ENCODE data around the gene ANAPC2. TPM values are rescaled to one million over a fixed set of nuclear protein-coding genes. Genes with fewer than 3 reads are reported as not detected.

Gene ANAPC2
- total RNA-seq, 2 experiments from 2014 or later, result 34.8 to 36.6 TPM

GRCh38 chr9:137147091-137147792, 41.1 kb downstream of the ANAPC2 start:
- CTCF ChIA-PET, result no interaction called here
- Mint-ChIP-seq H3K4me3 (no peak overlapping the region), H3K9me3 (no peaks in the 10 kb centered on the region), H3K27me3 (ENCODE audit: low read depth) (peaks cover 23% of the 10 kb centered on the region), H3K36me3 (ENCODE audit: low read depth) (no peaks in the 10 kb centered on the region), H3K27ac (no peak overlapping the region), H3K4me1 (ENCODE audit: low read depth) (peaks cover 7% of the 10 kb centered on the region)
- DNase-seq, result no peak
- intact Hi-C loops (cut with micrococcal nuclease), result no loop called here

GRCh38 chr9:137146527-137146918, 41.8 kb downstream of the ANAPC2 start:
- Mint-ChIP-seq H3K36me3 (ENCODE audit: low read depth) (no peaks in the 10 kb centered on the region), H3K27ac (no peak overlapping the region), H3K27me3 (ENCODE audit: low read depth) (peaks cover 28% of the 10 kb centered on the region), H3K4me1 (ENCODE audit: low read depth) (peaks cover 7% of the 10 kb centered on the region), H3K9me3 (no peaks in the 10 kb centered on the region), H3K4me3 (no peak overlapping the region)
- CTCF ChIA-PET, result no interaction called here
- intact Hi-C loops (cut with micrococcal nuclease), result no loop called here
- no peak for DNase-seq

- H3K9me3 Mint-ChIP-seq, result no peaks in the 10 kb centered on the region
- peaks cover 2% of the 10 kb centered on the region for H3K4me1 Mint-ChIP-seq (ENCODE audit: low read depth)
- peaks cover 28% of the 10 kb centered on the region for H3K27me3 Mint-ChIP-seq (ENCODE audit: low read depth)
- no peak overlapping the region for H3K27ac Mint-ChIP-seq
- intact Hi-C loops (cut with micrococcal nuclease), result no loop called here
- no peaks in the 10 kb centered on the region for H3K36me3 Mint-ChIP-seq (ENCODE audit: low read depth)
- CTCF ChIA-PET, result no interaction called here
- no peak for DNase-seq
- H3K4me3 Mint-ChIP-seq, result no peak overlapping the region
Measured at GRCh38 chr9:137145731-137146526, 42.4 kb downstream of the ANAPC2 start.

GRCh38 chr9:137143459-137143858, 44.9 kb downstream of the ANAPC2 start:
- Mint-ChIP-seq H3K27me3 (ENCODE audit: low read depth) (peaks cover 45% of the 10 kb centered on the region), H3K4me3 (no peak overlapping the region), H3K4me1 (ENCODE audit: low read depth) (peaks cover 2% of the 10 kb centered on the region), H3K27ac (no peak overlapping the region), H3K9me3 (no peaks in the 10 kb centered on the region), H3K36me3 (ENCODE audit: low read depth) (no peaks in the 10 kb centered on the region)
- CTCF ChIA-PET, result interaction anchor here (1.8 kb wide), 1 partner anchor 93 kb away, joined by 5 read pairs; no protein-coding TSS in a partner anchor
- no peak for DNase-seq
- intact Hi-C loops (cut with micrococcal nuclease), result no loop called here

GRCh38 chr9:137141976-137142936, 46.1 kb downstream of the ANAPC2 start:
- Mint-ChIP-seq H3K36me3 (ENCODE audit: low read depth) (no peaks in the 10 kb centered on the region), H3K27me3 (ENCODE audit: low read depth) (peaks cover 52% of the 10 kb centered on the region), H3K9me3 (no peaks in the 10 kb centered on the region), H3K4me1 (ENCODE audit: low read depth) (peaks cover 2% of the 10 kb centered on the region), H3K4me3 (no peak overlapping the region), H3K27ac (no peak overlapping the region)
- CTCF ChIA-PET, result interaction anchor here (1.8 kb wide), 1 partner anchor 94 kb away, joined by 5 read pairs; no protein-coding TSS in a partner anchor
- intact Hi-C loops (cut with micrococcal nuclease), result no loop called here
- DNase-seq, result no peak

GRCh38 chr9:137141050-137141810, 47.1 kb downstream of the ANAPC2 start:
- Mint-ChIP-seq H3K4me1 (ENCODE audit: low read depth) (peaks cover 2% of the 10 kb centered on the region), H3K4me3 (no peak overlapping the region), H3K27me3 (ENCODE audit: low read depth) (peaks cover 51% of the 10 kb centered on the region), H3K36me3 (ENCODE audit: low read depth) (no peaks in the 10 kb centered on the region), H3K9me3 (no peaks in the 10 kb centered on the region), H3K27ac (no peak overlapping the region)
- CTCF ChIA-PET, result no interaction called here
- no peak for DNase-seq
- intact Hi-C loops (cut with micrococcal nuclease), result no loop called here

- H3K9me3 Mint-ChIP-seq, result no peaks in the 10 kb centered on the region
- H3K4me1 Mint-ChIP-seq (ENCODE audit: low read depth), result peaks cover 2% of the 10 kb centered on the region
- intact Hi-C loops (cut with micrococcal nuclease), result no loop called here
- H3K27ac Mint-ChIP-seq, result no peak overlapping the region
- no peak for DNase-seq
- peaks cover 55% of the 10 kb centered on the region for H3K27me3 Mint-ChIP-seq (ENCODE audit: low read depth)
- no peak overlapping the region for H3K4me3 Mint-ChIP-seq
- CTCF ChIA-PET, result no interaction called here
- no peaks in the 10 kb centered on the region for H3K36me3 Mint-ChIP-seq (ENCODE audit: low read depth)
Measured at GRCh38 chr9:137140151-137141012, 48.0 kb downstream of the ANAPC2 start.

GRCh38 chr9:137139468-137140150, 48.8 kb downstream of the ANAPC2 start:
- H3K27me3 Mint-ChIP-seq (ENCODE audit: low read depth), result peaks cover 55% of the 10 kb centered on the region
- CTCF ChIA-PET, result no interaction called here

GRCh38 chr9:137138722-137139467, 49.5 kb downstream of the ANAPC2 start, which contains the start of gene GRIN1:
Gene GRIN1 (plus strand): TSS chr9:137139154. CDS start chr9:137139487, 333 bp downstream.
- intact Hi-C loops (cut with micrococcal nuclease), result no loop called here
- Mint-ChIP-seq H3K4me1 (ENCODE audit: low read depth) (peaks cover 2% of the 10 kb centered on the region), H3K9me3 (no peaks in the 10 kb centered on the region), H3K27me3 (ENCODE audit: low read depth) (peaks cover 55% of the 10 kb centered on the region), H3K27ac (no peak within 1 kb of the TSS), H3K36me3 (ENCODE audit: low read depth) (no peaks in the 10 kb centered on the region), H3K4me3 (no peak within 1 kb of the TSS)
- no peak for DNase-seq
- CTCF ChIA-PET, result no interaction called here

More at GRCh38 chr9:137139468-137140150, 48.8 kb downstream of the ANAPC2 start:
- no peaks in the 10 kb centered on the region for H3K9me3 Mint-ChIP-seq
- no peak overlapping the region for H3K4me3 Mint-ChIP-seq
- no peak for DNase-seq
- peaks cover 2% of the 10 kb centered on the region for H3K4me1 Mint-ChIP-seq (ENCODE audit: low read depth)
- H3K27ac Mint-ChIP-seq, result no peak overlapping the region
- no peaks in the 10 kb centered on the region for H3K36me3 Mint-ChIP-seq (ENCODE audit: low read depth)
- intact Hi-C loops (cut with micrococcal nuclease), result no loop called here

GRCh38 chr9:137138058-137138721, 50.2 kb downstream of the ANAPC2 start:
- peaks cover 50% of the 10 kb centered on the region for H3K27me3 Mint-ChIP-seq (ENCODE audit: low read depth)
- DNase-seq, result no peak
- peaks cover 2% of the 10 kb centered on the region for H3K4me1 Mint-ChIP-seq (ENCODE audit: low read depth)
- H3K36me3 Mint-ChIP-seq (ENCODE audit: low read depth), result no peaks in the 10 kb centered on the region
- CTCF ChIA-PET, result no interaction called here
- intact Hi-C loops (cut with micrococcal nuclease), result no loop called here
- H3K9me3 Mint-ChIP-seq, result no peaks in the 10 kb centered on the region
- no peak overlapping the region for H3K4me3 Mint-ChIP-seq
- H3K27ac Mint-ChIP-seq, result no peak overlapping the region

Data from activated naive CD4-positive, alpha-beta T cell treated with anti-CD3 and anti-CD28 coated beads for 36 hours (primary cell).